Small intestine (tissue), 7 donors: ENCODE results near the gene TNFSF8. TPM values are rescaled to one million over a fixed set of nuclear protein-coding genes. Genes with fewer than 3 reads are reported as not detected.

Experiments used
- DNase-seq, 2 donors: peaks; one replicate each; pipeline versions ENCODE4 v3.0.0 to v3.0.0-alpha.2; 2013
- FAIRE-seq: peaks from 2 replicates; lab custom pipeline; 2012; peaks lifted over from hg19 to GRCh38; lab: Jason Lieb, UNC
- H3K27ac ChIP-seq, 3 donors: one replicate each; pipeline ENCODE4 v1.5.1; 2013; ENCODE audit warnings: low read length in 2 of 3, mild to moderate bottlenecking in 2 of 3, control low read depth in 1 of 3, inconsistent platforms in 1 of 3, low read depth in 1 of 3, moderate library complexity in 1 of 3
- H3K27me3 ChIP-seq, 3 donors: one replicate each; pipeline ENCODE4 v1.6.1; 2013; ENCODE audit warnings: low read length in 3 of 3, inconsistent platforms in 1 of 3; ENCODE audit not compliant: control insufficient read depth in 3 of 3, insufficient read depth in 3 of 3
- H3K36me3 ChIP-seq, 3 donors: one replicate each; pipeline ENCODE4 v1.6.1; 2013; ENCODE audit warnings: low read length in 3 of 3, inconsistent platforms in 1 of 3, low read depth in 1 of 3, mild to moderate bottlenecking in 1 of 3, moderate library complexity in 1 of 3; ENCODE audit not compliant: control insufficient read depth in 3 of 3, insufficient read depth in 2 of 3
- H3K4me1 ChIP-seq, 3 donors: one replicate each; pipeline ENCODE4 v1.6.1; 2013; ENCODE audit warnings: low read length in 2 of 3, inconsistent platforms in 1 of 3, low read depth in 1 of 3, mild to moderate bottlenecking in 1 of 3, moderate library complexity in 1 of 3; ENCODE audit not compliant: control insufficient read depth in 3 of 3, insufficient read depth in 2 of 3
- H3K4me3 ChIP-seq, 3 donors: one replicate each; pipeline ENCODE4 v1.5.1; 2013; ENCODE audit warnings: low read length in 3 of 3, control low read depth in 1 of 3, inconsistent platforms in 1 of 3, low read depth in 1 of 3, mild to moderate bottlenecking in 1 of 3, moderate library complexity in 1 of 3
- H3K9me3 ChIP-seq, 2 donors: one replicate each; pipeline ENCODE4 v1.6.1; 2013; ENCODE audit warnings: low read depth in 1 of 2, low read length in 1 of 2; ENCODE audit not compliant: control insufficient read depth in 2 of 2, insufficient read depth in 1 of 2
- WGBS, 3 donors: extraction: QIAGEN DNeasy Blood & Tissue Kit; methylation state at CpG; one replicate each; pipeline ENCODE4 v1.1.7; 2013; 5-methylcytosine and 5-hydroxymethylcytosine counted together
- polyA plus RNA-seq, 4 donors: library from polyadenylated mRNA; stranded (reverse) in 3 of 4; unstranded in 1 of 4; fragments of 200-250 nt in 3 of 4; fragments of 120-200 nt in 1 of 4; gene quantifications; one replicate each; pipeline versions ENCODE4 v1.2.1 to v1.2.3, GENCODE V29; 2013
- donor health status: healthy with polysubstance abuse.
- donor health status: control.
- donor health status: control.
- donor health status: Bipolar disorder and iron deficiency.
- donor health status: healthy.

Gene TNFSF8
- polyA plus RNA-seq, 4 donors = 0.43 to 1.2 (median 1.1) TPM; not detected in 1

GRCh38 chr9:114945616-114946412 is 15.4 kb upstream of the TNFSF8 start:
- no peak for DNase-seq
- H3K4me1 ChIP-seq = no peaks in the 10 kb centered on the region
- FAIRE-seq = no peak

GRCh38 chr9:114941376-114941775 is 11.0 kb upstream of the TNFSF8 start:
- FAIRE-seq (no peak), DNase-seq (no peak)
- no peaks in the 10 kb centered on the region for H3K9me3 ChIP-seq
- 77 to 97% (median 90%) methylated on average over 2 of the region's 2 CpGs for WGBS, 3 donors
- H3K36me3 ChIP-seq = no peaks in the 10 kb centered on the region
- no peaks in the 10 kb centered on the region for H3K27me3 ChIP-seq
- no peaks in the 10 kb centered on the region for H3K4me1 ChIP-seq
- no peak overlapping the region for H3K4me3 ChIP-seq
- no peak overlapping the region for H3K27ac ChIP-seq

More at GRCh38 chr9:114945616-114946412, 15.4 kb upstream of the TNFSF8 start:
- Histone ChIP-seq H3K36me3 (no peaks in the 10 kb centered on the region), H3K4me3 (no peak overlapping the region), H3K27ac (no peak overlapping the region), H3K9me3 (no peaks in the 10 kb centered on the region), H3K27me3 (no peaks in the 10 kb centered on the region)
- WGBS, 3 donors = 53 to 76% (median 68%) methylated on average over 2 of the region's 2 CpGs

DNA sequence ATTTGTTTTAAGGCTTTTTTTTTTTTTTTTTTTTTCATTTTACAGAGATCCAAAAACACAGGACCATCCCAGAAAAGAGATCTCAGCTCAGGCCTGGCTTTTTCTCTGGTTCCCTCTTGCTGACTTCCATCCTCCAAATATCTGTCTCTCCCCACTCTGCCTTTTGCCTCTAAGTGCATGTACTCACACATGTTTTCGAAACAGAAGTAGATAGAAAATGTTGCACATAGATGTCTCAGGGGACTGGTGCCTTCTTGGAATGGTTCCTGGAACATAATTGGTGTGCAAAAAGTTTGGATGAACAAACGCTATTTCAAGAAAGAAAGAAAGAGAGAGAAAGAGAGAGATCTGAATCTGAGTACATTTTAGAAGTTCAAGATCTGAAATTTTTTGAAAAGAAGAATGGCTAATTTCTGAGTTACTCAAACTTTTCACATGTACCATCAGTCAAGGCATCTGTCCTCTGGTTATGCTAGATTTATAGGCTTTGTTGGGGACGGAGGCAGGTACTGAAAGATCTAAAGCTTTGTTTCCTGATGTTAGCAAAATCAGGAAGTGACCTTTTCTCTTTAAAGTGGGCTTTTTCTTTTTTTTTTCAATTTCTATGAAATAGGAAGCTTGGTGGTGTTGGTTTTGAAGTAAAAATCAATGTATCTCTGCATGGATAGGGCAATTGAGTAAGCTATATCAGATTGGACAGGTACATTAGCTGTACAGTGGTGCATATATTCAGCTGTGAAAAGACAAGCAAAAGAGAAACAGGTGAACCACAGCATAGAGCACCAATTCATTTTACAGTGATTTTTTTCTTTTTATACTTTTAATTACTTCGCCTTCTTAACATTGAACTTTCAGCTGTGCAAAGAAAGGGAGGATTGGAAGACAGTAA is 8.5 kb upstream of the TNFSF8 start:
- DNase-seq (no peak), FAIRE-seq (no peak)
- H3K27me3 ChIP-seq = peaks cover 0 to 5% (median 0%) of the 10 kb centered on the region in 3 donors
- H3K4me3 ChIP-seq = no peak overlapping the region
- no peaks in the 10 kb centered on the region for H3K36me3 ChIP-seq
- H3K4me1 ChIP-seq = no peaks in the 10 kb centered on the region
- WGBS, 3 donors = 69 to 88% (median 85%) methylated on average over 4 of the region's 4 CpGs
- H3K9me3 ChIP-seq = no peaks in the 10 kb centered on the region
- H3K27ac ChIP-seq = no peak overlapping the region

- Histone ChIP-seq H3K4me1 (no peaks in the 10 kb centered on the region), H3K9me3 (no peaks in the 10 kb centered on the region), H3K36me3 (no peaks in the 10 kb centered on the region), H3K27ac (no peak overlapping the region), H3K27me3 (peaks cover 0 to 5% (median 0%) of the 10 kb centered on the region in 3 donors), H3K4me3 (no peak overlapping the region)
- DNase-seq (no peak), FAIRE-seq (no peak)
- 88 to 94% (median 93%) methylated on average over 3 of the region's 3 CpGs for WGBS, 3 donors
Measured at GRCh38 chr9:114937516-114937915, 7.1 kb upstream of the TNFSF8 start.

GRCh38 chr9:114936581-114936980 is 6.2 kb upstream of the TNFSF8 start:
- 82 to 97% (median 84%) methylated on average over 1 of the region's 1 CpG for WGBS, 3 donors
- H3K4me3 ChIP-seq = no peak overlapping the region
- FAIRE-seq = no peak

DNA sequence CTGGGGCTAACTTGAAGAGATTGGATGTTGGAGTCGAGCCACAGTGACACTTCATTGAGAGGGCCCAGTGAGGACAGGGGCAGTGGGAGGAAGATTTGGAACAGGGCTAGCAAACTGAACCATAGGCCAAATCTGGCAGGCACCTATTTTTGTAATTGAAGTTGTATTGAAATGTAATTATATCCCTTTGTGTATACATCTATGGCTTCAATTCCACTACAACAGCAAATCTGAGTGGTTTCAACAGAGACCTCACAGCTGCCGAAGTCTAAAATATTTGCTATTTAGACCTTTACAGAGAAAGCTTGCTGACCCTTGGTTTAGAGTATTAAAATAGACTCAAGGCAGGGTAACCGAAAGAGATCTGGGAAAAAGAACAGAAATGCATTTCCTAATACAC is 4.7 kb upstream of the TNFSF8 start:
- Histone ChIP-seq H3K9me3 (no peaks in the 10 kb centered on the region), H3K36me3 (no peaks in the 10 kb centered on the region), H3K27me3 (peaks cover 0 to 7% (median 0%) of the 10 kb centered on the region in 3 donors), H3K4me3 (no peak overlapping the region), H3K4me1 (no peaks in the 10 kb centered on the region), H3K27ac (no peak overlapping the region)
- DNase-seq (no peak), FAIRE-seq (no peak)
- WGBS, 3 donors = 74 to 94% (median 93%) methylated on average over 3 of the region's 3 CpGs

More at GRCh38 chr9:114936581-114936980, 6.2 kb upstream of the TNFSF8 start:
- no peak overlapping the region for H3K27ac ChIP-seq
- peak in 1 of 2 donors; percentile 22 for DNase-seq
- no peaks in the 10 kb centered on the region for H3K36me3 ChIP-seq
- H3K4me1 ChIP-seq = no peaks in the 10 kb centered on the region
- peaks cover 0 to 5% (median 0%) of the 10 kb centered on the region in 3 donors for H3K27me3 ChIP-seq
- no peaks in the 10 kb centered on the region for H3K9me3 ChIP-seq

- WGBS, 3 donors = 71 to 74% (median 73%) methylated on average over 3 of the region's 3 CpGs
- Histone ChIP-seq H3K36me3 (no peaks in the 10 kb centered on the region), H3K4me3 (no peak overlapping the region), H3K27ac (no peak overlapping the region), H3K4me1 (no peaks in the 10 kb centered on the region), H3K9me3 (no peaks in the 10 kb centered on the region), H3K27me3 (peaks cover 0 to 7% (median 0%) of the 10 kb centered on the region in 3 donors)
- FAIRE-seq = no peak
- DNase-seq = no peak
Measured at GRCh38 chr9:114932502-114932901, 2.1 kb upstream of the TNFSF8 start.

- no peaks in the 10 kb centered on the region for H3K9me3 ChIP-seq
- H3K27me3 ChIP-seq = peaks cover 0 to 7% (median 0%) of the 10 kb centered on the region in 3 donors
- H3K4me3 ChIP-seq = no peak overlapping the region
- no peak overlapping the region for H3K27ac ChIP-seq
- WGBS, 3 donors = 85 to 89% (median 89%) methylated on average over 5 of the region's 5 CpGs
- no peak for FAIRE-seq
- DNase-seq = no peak
- no peaks in the 10 kb centered on the region for H3K36me3 ChIP-seq
- H3K4me1 ChIP-seq = no peaks in the 10 kb centered on the region
Measured at GRCh38 chr9:114931407-114931806, 1.0 kb upstream of the TNFSF8 start.
